ENCODE results near the gene VIPR1.

VIPR1 gene

DNA sequence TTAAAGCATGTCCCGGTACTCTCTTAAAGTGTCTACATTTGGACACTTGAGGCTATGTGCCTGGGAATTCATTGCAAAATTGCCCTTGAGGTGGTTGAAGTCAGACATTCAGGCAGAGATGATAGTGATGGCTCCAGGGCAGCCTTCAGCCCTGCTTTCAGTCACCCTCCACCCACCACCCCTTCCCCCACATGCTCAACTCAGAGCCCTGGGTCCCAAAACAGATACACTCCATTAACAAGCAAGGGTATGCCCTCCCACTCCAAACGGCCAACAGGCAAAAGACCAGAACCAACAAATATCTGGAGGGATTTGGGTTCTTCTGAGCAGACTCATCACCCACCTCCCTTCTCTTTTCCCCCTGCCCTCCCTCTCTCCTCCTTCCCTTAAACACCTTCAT lies 29.9 kb upstream of the VIPR1 start:
- no peak for TF ChIP-seq SPI1 (IDR thresholded peaks at IDR 0.05; ENCODE audit: borderline replicate concordance, low read depth)
- no peak for TF ChIP-seq POLR2AphosphoS5 (IDR thresholded peaks at IDR 0.05; ENCODE audit: low read depth)
- TF ChIP-seq, protein P1, sequence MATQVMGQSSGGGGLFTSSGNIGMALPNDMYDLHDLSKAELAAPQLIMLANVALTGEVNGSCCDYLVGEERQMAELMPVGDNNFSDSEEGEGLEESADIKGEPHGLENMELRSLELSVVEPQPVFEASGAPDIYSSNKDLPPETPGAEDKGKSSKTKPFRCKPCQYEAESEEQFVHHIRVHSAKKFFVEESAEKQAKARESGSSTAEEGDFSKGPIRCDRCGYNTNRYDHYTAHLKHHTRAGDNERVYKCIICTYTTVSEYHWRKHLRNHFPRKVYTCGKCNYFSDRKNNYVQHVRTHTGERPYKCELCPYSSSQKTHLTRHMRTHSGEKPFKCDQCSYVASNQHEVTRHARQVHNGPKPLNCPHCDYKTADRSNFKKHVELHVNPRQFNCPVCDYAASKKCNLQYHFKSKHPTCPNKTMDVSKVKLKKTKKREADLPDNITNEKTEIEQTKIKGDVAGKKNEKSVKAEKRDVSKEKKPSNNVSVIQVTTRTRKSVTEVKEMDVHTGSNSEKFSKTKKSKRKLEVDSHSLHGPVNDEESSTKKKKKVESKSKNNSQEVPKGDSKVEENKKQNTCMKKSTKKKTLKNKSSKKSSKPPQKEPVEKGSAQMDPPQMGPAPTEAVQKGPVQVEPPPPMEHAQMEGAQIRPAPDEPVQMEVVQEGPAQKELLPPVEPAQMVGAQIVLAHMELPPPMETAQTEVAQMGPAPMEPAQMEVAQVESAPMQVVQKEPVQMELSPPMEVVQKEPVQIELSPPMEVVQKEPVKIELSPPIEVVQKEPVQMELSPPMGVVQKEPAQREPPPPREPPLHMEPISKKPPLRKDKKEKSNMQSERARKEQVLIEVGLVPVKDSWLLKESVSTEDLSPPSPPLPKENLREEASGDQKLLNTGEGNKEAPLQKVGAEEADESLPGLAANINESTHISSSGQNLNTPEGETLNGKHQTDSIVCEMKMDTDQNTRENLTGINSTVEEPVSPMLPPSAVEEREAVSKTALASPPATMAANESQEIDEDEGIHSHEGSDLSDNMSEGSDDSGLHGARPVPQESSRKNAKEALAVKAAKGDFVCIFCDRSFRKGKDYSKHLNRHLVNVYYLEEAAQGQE (IDR thresholded peaks at IDR 0.05; ENCODE audit: insufficient replicate concordance, low read depth): no peak
- TF ChIP-seq GABPA (IDR thresholded peaks at IDR 0.05; ENCODE audit: low read depth): no peak
- TF ChIP-seq, protein P2, sequence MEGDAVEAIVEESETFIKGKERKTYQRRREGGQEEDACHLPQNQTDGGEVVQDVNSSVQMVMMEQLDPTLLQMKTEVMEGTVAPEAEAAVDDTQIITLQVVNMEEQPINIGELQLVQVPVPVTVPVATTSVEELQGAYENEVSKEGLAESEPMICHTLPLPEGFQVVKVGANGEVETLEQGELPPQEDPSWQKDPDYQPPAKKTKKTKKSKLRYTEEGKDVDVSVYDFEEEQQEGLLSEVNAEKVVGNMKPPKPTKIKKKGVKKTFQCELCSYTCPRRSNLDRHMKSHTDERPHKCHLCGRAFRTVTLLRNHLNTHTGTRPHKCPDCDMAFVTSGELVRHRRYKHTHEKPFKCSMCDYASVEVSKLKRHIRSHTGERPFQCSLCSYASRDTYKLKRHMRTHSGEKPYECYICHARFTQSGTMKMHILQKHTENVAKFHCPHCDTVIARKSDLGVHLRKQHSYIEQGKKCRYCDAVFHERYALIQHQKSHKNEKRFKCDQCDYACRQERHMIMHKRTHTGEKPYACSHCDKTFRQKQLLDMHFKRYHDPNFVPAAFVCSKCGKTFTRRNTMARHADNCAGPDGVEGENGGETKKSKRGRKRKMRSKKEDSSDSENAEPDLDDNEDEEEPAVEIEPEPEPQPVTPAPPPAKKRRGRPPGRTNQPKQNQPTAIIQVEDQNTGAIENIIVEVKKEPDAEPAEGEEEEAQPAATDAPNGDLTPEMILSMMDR (IDR thresholded peaks at IDR 0.05; ENCODE audit: insufficient read depth, low read length): no peak

DNA sequence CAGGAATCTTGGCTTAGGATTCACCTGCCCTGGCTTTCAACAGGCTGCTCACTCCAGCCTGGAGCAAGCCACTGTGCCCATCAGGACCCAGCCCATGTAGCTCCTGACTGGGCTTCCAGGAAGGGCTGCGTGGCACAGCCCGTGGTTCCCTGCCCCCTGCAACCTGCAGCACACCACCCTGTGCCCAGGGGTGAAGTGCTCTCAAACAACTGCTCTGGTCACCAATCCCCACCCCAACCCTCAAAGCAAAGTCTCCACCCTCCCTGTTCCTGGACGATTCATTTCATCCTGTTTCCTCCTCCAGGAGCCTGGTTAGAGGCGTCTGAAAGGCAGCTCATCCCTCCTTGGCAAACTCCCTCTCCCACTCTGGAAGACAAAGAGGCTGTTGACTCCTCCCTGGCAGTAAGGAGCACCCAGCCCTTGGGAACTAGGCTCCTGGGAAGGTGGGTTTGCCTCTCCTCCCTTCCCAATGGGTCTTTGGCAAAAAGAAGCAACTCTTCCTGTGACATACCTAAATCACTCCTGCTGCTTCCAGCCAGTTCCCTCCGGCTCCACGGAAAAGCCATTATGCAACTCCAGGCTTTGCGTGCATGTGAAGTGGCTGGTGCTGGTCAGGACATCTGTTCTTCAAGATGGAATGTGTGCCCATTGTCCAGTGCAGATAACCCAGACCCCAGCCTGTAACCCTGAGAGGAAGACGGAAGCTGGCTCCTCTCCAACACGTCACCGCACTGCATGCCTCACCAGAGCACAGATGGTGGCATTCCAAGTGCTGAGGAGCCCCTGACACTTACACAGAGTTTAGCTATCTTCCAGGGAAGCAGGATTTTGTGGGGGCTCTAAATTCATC lies 29.1 kb upstream of the VIPR1 start:
- no peak for TF ChIP-seq SPI1 (IDR thresholded peaks at IDR 0.05; ENCODE audit: borderline replicate concordance, low read depth)
- TF ChIP-seq, protein P2 (IDR thresholded peaks at IDR 0.05; ENCODE audit: insufficient read depth, low read length): no peak
- TF ChIP-seq GABPA (IDR thresholded peaks at IDR 0.05; ENCODE audit: low read depth): no peak
- TF ChIP-seq POLR2AphosphoS5 (IDR thresholded peaks at IDR 0.05; ENCODE audit: low read depth): no peak
- TF ChIP-seq, protein P1 (IDR thresholded peaks at IDR 0.05; ENCODE audit: insufficient replicate concordance, low read depth): no peak
- Histone ChIP-seq H3K4me3 (replicated peaks; ENCODE audit: insufficient read depth, low read length) (no peak overlapping the region), H3K27ac (replicated peaks) (no peak overlapping the region), H3K27me3 (ENCODE audit: insufficient read depth, poor library complexity, severe bottlenecking) (peaks cover 2% of the 10 kb centered on the region)
- DNase-seq (ENCODE audit: low read depth in 1 of 2, low spot score in 1 of 2): peak in 1 of 2 experiments; percentile 13

More for the DNA sequence above, 29.9 kb upstream of the VIPR1 start:
- DNase-seq (ENCODE audit: low read depth in 1 of 2, low spot score in 1 of 2): no peak
- Histone ChIP-seq H3K27ac (replicated peaks) (no peak overlapping the region), H3K27me3 (ENCODE audit: insufficient read depth, poor library complexity, severe bottlenecking) (peaks cover 2% of the 10 kb centered on the region), H3K4me3 (replicated peaks; ENCODE audit: insufficient read depth, low read length) (no peak overlapping the region)

DNA sequence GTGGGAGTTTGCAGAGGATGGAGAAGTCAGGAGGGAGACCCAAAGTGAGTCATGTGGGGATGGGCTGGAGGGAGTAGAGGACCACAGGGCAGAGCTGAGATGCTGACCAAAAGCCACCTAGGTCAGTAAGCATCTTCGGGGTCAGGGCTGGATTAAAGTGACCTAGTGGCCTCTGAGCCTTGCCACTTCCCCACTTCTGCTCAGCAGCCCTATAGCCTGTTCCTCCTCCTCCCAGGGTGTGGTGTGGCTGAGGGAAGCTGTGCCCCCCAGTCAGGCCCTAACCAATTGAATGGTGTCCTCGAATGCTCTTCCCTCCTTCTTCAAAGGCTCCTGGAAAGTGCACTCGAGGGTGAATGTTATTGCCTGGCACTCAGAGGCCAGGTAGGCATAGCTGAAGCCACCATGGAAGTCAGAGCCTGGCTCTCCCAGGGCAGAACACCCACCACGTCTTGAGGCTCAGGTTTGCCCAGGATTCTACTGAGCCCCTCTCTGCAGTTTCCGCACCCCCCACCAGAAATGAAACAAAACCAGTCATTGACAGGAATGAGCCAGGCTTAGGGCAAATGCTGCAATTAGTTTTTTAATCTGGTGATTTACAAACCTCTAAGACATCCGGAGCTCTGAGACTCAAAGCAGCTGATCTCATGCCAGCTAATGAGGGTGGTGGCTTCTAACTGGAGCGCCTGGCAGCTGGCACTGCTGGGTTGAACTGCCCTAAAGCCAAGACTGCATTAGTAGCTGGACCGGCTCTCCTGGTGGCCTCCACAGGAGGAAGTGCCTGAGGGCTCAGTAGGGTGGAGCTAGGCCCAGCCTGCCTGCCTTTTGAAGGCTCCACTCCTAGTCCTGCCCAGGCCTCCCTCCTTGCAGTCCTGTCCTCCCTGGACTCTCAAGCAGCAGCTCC lies 26.0 kb upstream of the VIPR1 start:
- DNase-seq (ENCODE audit: low read depth in 1 of 2, low spot score in 1 of 2): no peak
- H3K4me3 ChIP-seq (replicated peaks; ENCODE audit: insufficient read depth, low read length): no peak overlapping the region
- no peak for TF ChIP-seq SPI1 (IDR thresholded peaks at IDR 0.05; ENCODE audit: borderline replicate concordance, low read depth)
- TF ChIP-seq, protein P2 (IDR thresholded peaks at IDR 0.05; ENCODE audit: insufficient read depth, low read length): no peak
- TF ChIP-seq, protein P1 (IDR thresholded peaks at IDR 0.05; ENCODE audit: insufficient replicate concordance, low read depth): no peak
- TF ChIP-seq POLR2AphosphoS5 (IDR thresholded peaks at IDR 0.05; ENCODE audit: low read depth): no peak
- no peak for TF ChIP-seq GABPA (IDR thresholded peaks at IDR 0.05; ENCODE audit: low read depth)
- H3K27ac ChIP-seq (replicated peaks): no peak overlapping the region
- peaks cover 2% of the 10 kb centered on the region for H3K27me3 ChIP-seq (ENCODE audit: insufficient read depth, poor library complexity, severe bottlenecking)
